ENCODE measurements around the gene STYXL1.

DNA sequence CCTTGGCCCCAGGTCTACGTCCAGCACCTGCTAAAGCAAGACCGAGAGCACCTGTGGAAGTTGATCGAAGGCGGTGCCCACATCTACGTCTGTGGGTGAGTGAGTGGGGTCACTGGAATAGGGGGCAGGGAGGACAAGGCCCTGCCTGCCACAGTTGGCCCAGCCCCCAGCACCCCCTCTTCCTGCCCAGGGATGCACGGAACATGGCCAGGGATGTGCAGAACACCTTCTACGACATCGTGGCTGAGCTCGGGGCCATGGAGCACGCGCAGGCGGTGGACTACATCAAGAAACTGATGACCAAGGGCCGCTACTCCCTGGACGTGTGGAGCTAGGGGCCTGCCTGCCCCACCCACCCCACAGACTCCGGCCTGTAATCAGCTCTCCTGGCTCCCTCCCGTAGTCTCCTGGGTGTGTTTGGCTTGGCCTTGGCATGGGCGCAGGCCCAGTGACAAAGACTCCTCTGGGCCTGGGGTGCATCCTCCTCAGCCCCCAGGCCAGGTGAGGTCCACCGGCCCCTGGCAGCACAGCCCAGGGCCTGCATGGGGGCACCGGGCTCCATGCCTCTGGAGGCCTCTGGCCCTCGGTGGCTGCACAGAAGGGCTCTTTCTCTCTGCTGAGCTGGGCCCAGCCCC, 61.5 kb downstream of the STYXL1 start:
- no peak for TF ChIP-seq EZH2 (IDR thresholded peaks at IDR 0.05; ENCODE audit: insufficient read depth, poor library complexity, severe bottlenecking)
- no peak for TF ChIP-seq EZH2phosphoT487 (IDR thresholded peaks at IDR 0.05; ENCODE audit: insufficient read depth, low read depth)

Data from GM23248 (cell line).